Activated effector memory CD4-positive, alpha-beta T cell treated with Interleukin-2 at 50 U/mL for 16 hours (primary cell): Measurements from ENCODE around the gene CACNA1A.
"Not testable (repeated sequence)": the region's sequence is repeated elsewhere in the genome, so short reads cannot be mapped to it uniquely, and the experiment has no call there.

Experiments
- DNase-seq: peaks from one replicate; pipeline ENCODE4 v3.0.0-alpha.2; 2020

CACNA1A gene

DNA sequence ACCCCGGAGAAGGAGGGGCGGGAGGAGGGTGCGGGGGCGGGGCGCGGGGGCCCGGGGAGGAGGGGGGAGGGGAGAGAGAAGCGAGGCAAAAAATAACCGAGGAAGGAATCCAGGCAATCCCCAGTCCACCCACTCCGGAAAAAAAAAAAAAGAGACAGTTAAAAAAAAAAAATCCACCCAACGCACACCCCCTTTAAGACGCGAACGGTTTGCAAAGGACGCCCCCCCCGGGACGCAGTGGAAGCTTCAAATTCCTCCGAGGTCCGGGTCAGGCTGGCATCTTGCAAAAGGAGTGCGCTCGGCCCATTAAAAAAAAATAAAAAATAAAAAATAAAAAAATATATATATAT lies at the start of gene CACNA1A:
Gene CACNA1A, minus strand, starts transcription at position 9 of the 350 bp plus-strand sequence. CDS start 255 bp downstream, outside the sequence.
- no peak for DNase-seq

DNA sequence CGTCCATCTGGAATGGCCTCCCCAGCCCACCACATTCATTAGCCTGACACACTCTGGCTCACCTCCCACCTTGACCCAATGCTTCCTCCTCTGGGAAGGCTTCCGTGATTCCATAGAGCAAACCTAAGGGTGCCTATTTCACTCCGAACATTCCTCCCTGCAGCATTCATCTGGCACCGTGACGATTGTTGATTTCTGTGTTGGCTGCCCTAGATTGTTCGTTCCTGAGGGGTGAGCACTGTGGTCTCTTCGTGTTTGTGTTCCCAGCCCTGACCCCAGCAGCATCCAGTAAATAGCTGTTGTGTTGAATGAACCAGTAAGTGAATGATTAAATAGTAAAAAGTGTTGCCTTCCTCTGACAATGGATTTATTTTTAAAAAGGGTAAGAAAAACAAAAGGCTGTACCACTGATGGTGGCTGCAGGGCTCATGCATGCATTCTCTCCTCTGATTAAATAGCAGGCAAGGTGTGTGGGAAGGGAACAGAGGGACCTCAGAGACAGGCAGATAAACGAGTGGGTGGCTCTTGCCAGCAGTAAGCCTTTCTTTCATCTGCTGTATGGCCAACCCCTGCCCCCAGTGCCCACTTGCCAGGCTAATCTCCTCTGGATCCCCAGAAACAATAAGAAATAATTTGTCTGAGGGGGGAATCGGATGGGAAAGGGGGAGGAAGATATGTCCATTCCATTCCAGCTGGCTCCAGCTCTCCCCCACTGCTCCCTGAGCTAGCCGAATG lies 48.4 kb upstream of the CACNA1A start:
- DNase-seq = no peak

DNA sequence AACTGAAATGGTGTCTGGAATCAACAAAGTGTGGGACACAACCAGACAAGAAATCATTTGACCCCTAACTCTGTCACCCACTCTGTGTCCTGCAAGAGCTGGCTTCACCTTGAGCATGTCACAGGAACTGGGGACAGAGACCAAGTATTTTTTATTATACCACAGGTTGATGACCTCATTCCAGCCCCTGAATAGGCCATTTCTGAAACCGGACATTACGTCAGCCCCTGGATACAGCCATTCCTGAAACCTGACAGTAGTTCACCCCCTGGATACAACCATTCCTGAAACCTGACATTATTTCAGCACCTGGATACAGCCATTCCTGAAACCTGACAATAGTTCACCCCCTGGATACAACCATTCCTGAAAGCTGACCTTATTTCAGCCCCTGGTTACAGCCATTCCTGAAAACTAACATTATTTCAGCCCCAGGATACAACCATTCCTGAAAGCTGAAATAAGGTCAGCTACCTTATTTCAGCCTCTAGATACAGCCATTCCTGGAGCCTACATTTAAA lies 47.7 kb upstream of the CACNA1A start:
- no peak for DNase-seq

DNA sequence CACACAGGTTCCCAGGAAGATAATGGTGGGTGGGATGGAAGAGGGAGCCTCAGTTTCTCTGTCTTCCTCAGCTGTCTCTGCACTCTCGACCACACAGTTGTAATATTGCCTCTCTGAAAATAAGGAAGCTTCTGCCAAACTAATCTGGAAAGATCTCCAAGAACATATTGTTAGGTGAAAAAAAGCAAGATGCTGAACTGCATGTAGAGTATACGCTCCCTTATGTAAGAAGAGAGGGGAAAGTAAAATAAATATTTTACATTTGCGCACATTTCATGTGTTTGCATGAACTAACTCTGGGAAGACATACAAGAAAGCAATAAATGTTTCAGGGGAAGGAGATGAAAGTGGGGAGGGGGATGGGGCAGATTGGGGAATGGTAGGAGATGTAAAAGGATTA lies 41.9 kb upstream of the CACNA1A start:
- DNase-seq = no peak

DNA sequence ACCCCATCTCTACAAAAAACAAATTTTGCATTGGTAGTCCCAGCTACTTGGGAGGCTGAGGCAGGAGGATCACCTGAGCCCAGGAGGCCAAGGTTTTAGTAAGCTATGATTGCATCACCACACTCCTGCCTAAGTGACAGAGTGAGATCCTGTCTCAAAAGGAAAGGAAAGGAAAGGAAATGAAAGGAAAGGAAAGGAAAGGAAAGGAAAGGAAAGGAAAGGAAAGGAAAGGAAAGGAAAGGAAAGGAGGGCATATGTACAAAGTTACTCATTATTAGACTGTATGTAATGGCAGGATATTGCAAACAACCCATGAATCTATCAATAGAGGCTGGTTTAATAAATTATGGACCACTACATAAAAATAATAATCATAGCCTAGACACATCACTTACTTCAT lies 40.8 kb upstream of the CACNA1A start:
- DNase-seq = no peak

DNA sequence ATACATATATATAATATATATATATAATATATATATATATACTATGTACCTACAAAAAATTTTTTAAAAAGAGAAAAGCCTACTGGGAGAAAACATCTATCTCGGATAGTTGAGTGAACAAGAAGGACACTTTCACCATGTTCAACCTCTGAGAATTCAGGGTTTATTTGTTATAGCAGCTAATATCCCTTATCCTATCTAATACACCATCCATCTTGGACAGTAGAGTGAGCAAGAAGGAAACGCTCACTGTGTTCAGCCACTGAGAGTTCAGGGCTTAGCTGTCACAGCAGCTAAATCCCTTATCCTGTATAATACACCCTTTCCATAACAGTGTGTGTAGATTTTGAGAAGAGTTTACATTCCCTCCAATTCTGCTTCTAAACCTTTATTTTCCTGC lies 38.1 kb upstream of the CACNA1A start:
- DNase-seq = no peak

DNA sequence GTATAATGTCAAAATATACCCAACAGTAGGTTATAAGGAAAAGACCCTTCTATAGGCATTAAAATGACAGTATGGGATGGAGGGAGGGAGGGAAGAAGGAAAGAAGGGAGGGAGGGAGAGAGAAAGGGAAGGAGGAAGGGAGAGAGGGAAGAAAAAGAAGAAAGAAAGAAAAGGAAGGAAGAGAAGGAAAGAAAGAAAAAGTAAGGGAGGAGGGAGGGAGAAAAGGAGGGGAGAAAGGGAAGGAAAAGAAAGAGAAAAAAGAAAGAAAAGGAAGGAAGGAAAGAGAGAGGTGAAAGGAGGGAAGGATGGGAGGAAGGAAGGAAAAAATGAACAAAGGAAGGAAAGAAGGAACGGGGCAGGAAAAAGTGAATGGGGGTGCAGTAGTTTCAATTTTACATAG lies 35.3 kb upstream of the CACNA1A start:
- DNase-seq = no peak

DNA sequence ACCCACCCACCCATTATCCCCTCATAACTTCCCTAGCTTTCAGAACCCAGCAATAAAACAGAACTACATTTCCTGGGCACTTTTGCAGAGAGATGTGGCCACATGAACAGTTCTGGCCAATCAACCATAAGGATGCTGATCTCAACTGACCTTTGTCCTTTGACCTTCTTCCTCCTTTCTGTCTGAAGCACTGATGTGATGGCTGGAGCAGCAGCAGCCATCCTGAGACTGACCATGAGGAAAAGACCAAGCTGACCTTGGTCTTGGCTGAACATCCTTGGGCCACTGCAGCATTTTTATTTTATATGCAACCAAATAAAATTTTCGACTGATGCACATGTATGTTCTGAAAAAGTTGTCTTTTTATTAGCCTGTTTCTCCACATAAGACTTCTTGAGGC lies 33.1 kb upstream of the CACNA1A start:
- DNase-seq = no peak

DNA sequence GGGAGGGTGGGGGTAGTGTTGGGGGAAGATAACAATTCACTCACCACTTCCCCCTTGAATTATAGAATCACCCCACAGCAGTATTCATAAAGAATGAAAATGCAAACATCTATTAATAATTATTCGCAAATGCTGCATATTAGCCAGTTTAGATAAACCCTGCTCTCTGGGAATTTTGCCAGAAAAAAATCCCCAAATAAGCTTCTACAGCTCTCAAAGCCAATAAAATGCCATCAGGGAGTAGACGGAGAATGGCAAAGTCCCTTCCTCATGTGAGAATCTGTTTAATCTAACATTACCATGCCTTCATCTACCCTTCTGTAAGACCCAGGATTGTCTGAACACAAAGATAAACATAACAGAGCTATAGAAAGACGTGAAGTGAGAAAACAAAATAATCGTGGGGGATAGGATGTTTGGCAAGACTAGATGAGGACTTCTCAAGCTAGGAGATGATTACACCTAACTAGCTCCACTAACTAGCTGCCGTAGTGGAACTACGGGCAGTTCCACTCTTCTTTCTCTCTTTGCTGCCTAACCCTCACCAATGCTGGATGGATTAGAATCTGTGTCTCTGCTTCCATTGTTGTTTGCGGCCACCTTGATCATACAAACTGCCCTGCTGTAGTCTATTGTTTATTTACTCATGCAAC lies 32.4 kb upstream of the CACNA1A start:
- DNase-seq = no peak

DNA sequence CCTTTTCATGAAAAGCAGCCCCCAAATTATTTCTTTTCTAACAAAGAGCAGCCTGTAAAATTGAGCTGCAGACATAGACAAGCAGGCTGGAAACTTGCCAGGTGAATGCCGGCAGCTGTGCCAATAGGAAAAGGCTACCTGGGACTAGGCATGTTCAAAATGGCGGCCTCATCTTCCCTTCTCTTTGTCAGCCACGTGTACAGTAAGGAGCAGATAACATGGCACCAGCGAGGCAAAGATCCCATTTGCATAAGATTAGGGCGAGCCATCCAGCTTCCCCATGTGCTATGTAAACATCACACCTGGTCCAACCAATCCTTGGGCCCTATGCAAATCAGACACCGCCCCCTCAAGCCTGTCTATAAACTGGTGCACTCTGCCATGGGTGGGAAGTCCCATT lies 31.2 kb upstream of the CACNA1A start:
- no peak for DNase-seq

DNA sequence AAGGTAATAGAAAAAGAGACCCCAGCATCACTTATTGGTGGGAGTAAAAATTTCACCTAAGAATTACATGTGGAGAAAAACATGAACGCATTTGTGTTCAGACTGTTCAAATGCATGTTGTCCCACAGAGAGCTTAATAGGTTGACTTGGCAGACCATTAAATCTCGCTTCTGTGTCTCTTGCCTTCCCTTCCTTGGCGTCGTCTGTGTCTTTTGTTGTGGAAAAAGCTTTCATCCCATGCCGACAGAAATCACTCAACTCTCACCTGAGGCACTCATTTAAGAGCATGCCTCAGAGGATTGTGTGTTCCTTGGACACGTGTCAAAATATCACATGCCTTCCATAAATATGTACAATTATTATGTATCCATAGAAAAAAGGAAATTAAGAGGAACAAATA lies 24.4 kb upstream of the CACNA1A start:
- no peak for DNase-seq

DNA sequence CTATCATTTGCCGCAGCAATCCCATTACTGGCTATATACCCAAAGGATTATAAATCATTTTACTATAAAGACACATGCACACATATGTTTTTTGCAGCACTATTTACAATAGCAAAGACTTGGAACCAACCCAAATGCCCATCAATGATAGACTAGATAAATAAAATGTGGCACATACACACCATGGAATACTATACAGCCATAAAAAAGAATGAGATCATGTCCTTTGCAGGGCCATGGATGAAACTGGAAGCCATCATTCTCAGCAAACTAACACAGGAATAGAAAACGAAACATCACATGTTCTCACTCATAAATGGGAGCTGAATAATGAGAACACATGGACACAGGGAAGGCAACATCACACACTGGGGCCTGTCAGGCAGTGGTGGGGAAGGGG lies 23.4 kb upstream of the CACNA1A start:
- not testable (repeated sequence) for DNase-seq

DNA sequence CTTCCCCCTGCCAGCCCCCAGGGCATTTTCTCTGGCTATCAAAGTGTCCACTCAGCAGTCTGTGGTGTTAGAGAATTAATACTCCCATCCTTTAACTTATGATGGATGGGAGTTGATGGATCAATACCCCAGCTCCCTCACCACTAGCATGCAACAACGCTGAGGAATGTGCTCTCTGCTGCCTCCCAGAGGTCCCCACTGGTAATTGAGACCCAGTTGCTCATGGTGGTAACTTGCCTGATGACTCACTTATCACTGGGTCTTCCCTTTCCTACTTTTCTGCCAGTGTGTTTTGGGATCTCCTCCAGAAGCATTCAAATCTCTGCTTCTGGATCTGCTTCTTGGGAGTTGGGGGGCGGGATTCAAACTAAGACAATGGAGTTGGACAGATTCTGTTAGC lies 20.3 kb upstream of the CACNA1A start:
- no peak for DNase-seq

DNA sequence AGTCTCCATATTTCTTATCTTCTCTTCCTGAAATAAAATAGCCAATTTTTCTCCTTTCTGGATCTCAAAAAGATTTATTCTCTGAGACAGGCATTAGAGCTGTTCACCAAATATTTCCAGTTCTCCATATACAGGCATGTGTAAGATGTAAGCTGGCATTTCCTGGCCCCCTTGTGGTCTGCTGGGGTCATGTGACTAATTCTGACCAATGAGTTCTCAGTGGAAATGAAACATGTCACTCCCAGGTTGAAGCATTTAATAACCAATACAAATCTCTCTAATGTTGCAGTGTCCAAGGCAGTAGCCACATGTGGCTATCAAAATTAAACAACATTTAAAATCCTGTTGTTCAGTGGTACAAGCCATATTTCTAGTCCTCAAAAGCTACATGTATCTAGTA lies 14.8 kb upstream of the CACNA1A start:
- no peak for DNase-seq

DNA sequence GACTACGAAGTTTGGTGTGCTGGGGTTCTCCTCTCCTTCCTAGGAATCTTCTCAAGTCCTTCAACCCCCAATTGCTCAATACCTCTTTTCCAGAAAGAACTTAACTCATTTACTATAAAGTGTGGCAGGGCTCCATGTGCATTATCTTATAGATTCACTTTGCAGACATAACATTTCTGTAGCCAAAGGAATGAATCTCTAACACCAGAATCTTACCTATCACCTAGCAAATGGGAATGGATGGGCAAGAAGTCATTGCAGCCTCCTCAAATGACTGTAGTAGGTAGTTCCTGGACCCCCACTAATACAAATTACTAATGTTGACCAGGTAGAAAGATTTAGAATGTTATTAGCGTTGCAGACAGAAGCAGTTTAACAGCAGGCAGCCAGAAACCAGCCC lies 5.7 kb upstream of the CACNA1A start:
- DNase-seq = no peak

DNA sequence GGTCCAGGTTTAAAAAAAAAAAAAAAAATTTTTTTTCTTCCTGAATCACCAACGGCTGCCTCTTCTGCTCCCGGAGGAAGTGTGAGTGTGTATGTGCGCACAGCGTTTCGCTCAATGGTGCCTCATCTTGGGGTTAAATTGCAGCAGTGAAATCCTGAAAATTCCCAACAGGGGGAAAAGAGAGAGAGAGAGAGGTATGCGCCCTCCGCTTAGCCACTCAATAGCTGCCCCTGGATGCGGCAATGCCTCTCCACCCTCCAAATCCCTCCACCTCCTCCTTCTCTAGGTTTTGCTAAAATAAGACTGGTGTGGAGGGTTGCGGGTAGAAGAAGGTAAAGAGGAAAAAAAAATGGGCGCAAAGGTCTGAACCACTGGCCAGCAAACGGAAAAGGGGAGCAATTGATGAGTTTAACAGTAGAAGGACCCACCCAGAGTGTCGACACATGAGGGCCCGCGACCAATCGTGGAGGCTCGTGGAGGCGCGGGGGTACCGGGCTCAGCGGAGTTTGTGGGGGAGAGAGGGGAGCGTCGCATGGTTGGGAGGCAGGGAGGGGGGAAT lies 853 bp upstream of the CACNA1A start:
- no peak for DNase-seq

DNA sequence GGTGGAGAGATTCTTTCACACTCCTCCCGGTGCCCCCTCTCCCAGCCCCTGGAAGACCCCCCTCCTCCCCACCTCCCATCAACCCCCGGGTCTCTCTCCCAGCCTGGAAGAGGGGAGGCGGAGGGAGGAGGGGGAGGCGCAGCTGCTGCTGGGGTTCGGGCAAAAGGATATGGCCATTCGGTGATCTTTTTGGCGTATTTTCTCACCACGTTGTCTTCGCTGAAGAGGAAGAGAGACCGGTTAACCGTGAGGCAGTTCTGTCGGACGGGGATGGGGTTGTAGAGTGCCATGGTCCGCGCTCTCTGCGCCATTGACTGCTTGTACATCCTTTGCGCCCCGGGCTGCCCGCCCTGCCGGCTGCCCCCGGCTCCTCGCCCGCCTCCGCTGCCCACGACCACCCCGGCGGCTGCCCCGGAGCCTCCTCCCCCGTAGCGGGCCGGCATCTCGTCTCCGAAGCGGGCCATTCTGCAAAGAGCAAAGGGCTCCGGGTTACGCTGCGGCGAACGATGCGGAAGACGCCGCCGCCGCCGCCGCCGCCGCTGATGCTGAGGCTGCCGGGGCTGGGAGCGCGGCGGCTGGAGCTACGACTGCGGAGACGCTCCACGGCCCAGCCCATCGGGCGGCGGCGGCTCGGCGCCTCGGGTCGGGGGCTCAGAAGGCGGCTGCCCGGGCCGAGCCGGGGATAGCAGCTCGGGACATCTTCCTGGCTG lies 363 bp downstream of the CACNA1A start:
- DNase-seq = no peak

DNA sequence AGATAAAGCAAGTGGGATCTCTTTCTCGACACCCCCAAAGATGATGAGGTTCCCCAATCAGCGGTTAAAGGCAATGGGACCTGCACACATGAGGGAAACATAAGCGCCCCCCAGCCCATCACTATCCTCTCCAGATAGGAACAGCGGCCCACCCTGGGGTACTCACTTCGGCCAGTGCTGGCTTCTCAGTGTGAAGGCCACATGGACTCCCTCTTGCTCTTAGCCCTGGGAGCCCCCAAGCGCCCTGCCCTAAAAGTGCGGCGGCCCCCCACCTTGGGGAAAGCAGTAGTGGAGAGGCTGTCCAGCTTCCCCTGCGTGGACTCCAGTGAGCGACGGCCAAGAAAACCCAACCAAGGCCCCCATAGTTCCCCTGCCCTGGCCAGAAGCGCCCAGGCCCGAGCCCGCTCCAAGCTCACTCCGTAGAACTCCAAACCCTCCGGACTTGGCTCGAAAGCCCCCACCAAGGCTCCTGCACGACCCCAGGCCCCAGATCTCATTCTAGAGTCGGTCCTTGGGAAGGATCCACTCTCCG lies 1.0 kb downstream of the CACNA1A start:
- no peak for DNase-seq

DNA sequence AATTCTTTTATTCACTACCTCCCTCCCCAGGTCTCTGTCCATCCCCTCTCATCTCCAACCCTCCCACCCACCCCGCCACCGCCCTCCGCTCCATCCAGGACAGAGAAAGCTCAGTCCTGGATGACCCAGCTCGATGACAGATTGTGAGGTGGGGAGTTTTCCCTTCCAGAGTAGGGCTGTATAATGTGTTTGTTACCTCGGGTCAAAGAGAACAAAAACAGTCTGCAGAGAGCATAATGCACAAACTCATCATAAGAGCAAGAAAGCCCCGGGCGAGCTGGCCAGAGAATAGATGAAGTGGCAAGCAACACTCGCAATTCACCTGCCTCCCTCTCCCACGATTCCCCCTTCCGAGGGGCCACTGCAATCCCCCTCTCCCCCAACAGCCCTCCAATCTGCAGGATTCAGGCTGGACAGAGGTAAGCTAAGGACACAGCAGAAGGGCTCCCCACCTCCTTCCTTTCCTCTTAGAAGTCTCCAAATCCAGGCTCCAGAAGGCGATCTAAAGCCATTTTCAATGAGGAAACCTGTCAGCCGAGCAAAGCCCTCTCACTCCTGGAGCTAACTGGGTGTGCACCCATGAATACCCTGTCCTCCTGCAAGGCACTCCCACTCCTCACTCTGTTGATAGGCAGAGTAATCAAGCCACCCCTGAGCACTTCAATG lies 2.6 kb downstream of the CACNA1A start:
- DNase-seq = no peak

DNA sequence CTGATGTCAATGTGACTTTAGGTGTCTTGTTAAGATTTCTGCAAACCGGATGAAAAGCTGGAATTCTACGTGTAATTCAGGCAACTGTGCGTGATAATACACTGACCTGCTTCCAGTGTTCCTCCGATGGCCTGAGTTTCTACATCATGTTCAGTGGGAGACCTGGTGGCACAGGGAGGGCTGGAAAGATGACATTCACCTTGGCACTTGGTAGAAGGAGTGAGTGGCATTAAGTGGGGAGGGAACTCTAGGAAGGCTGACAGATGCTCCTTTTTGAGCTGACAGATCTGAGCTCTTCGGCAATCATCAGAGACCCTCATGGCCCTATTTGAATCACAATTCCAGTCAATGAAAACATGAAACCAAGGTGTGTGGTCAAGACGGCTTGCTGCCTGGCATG lies 4.0 kb downstream of the CACNA1A start:
- DNase-seq = no peak

DNA sequence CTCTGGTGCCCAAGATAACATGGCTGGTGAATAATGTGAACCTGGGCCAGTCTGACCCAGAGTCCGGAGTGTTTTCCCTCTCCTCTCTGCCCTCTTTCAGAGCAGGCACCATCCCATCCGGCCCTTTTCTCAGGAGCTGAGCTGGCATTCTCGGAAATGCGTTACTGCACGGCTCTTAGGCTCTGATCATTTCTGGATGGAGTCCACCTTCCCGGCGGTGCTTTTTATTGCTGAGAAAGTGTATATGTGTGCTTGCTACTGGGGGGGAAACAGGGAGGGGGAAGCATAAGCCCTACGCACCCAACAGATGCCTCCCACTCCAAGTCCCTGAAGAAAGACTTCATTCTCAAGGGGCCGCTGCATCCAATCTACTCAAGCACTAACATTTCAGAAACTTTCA lies 6.6 kb downstream of the CACNA1A start:
- DNase-seq = no peak

DNA sequence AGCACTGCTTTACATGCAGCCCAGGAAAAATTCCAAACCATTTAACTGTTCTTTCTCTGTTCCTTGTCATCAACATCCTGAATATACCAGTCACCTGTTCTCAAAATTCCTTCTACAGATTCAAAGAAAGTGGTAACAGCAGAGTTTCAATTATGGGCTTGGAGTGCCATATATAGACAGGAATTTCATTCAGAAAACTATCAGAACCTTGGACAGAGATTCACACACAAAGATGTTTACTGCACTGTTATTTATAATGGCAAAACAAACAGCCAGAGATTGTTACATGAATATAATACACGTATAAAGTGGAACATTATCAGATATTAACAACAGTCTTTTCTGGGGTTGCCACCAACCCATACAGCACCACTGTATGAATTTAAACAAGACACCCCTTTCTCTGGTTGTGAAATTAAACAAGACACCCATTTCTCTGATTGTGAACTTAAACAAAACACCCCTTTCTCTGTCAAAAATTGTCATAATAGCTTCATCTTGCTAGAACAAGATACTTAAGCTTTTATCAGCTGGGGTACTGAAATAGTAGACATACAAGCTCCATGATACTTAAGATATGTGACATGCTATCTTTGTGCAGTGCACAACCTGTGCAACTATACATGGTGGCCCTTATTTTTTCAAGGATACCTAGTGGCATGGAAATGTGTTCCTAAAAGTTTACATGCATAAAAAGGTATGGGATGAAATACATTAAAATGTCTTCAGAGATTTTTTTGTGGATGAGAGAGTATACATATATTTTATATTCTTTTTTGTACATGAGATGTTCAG lies 12.6 kb downstream of the CACNA1A start:
- DNase-seq = no peak
